ENCODE results near the gene SGMS1.

- TF ChIP-seq, protein P1, sequence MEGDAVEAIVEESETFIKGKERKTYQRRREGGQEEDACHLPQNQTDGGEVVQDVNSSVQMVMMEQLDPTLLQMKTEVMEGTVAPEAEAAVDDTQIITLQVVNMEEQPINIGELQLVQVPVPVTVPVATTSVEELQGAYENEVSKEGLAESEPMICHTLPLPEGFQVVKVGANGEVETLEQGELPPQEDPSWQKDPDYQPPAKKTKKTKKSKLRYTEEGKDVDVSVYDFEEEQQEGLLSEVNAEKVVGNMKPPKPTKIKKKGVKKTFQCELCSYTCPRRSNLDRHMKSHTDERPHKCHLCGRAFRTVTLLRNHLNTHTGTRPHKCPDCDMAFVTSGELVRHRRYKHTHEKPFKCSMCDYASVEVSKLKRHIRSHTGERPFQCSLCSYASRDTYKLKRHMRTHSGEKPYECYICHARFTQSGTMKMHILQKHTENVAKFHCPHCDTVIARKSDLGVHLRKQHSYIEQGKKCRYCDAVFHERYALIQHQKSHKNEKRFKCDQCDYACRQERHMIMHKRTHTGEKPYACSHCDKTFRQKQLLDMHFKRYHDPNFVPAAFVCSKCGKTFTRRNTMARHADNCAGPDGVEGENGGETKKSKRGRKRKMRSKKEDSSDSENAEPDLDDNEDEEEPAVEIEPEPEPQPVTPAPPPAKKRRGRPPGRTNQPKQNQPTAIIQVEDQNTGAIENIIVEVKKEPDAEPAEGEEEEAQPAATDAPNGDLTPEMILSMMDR (IDR thresholded peaks at IDR 0.05): no peak
- no peak for TF ChIP-seq POLR2AphosphoS5 (IDR thresholded peaks at IDR 0.05)
Observed at GRCh38 chr10:50469288-50469687, 154.5 kb downstream of the SGMS1 start.

Measured in breast epithelium (tissue), 3 donors.